HL-60 (cell line): ENCODE measurements around the gene OR7C1.

Experiments used
- DNase-seq, 2 experiments: peaks; one replicate each; pipeline ENCODE4 v3.0.0-alpha.2; 2010 to 2020; ENCODE audit warnings: low read depth in 1 of 2, low spot score in 1 of 2
- H3K27ac ChIP-seq: fragments of 250-450 bp; sonication (Bioruptor Pico); replicated peaks from 2 replicates; pipeline ENCODE4 v1.5.1; 2020; ENCODE audit warnings: mild to moderate bottlenecking, moderate library complexity
- H3K27me3 ChIP-seq: fragments of 250-450 bp; sonication (Bioruptor Pico); 2 replicates; pipeline ENCODE4 v1.5.1; 2021; ENCODE audit warnings: mild to moderate bottlenecking, moderate library complexity; ENCODE audit not compliant: insufficient read depth, poor library complexity, severe bottlenecking
- H3K4me3 ChIP-seq: replicated peaks from 2 replicates; pipeline ENCODE4 v1.5.1; 2011; ENCODE audit warnings: mild to moderate bottlenecking, control low read depth, low read length; ENCODE audit not compliant: insufficient read depth
- GABPA ChIP-seq: IDR thresholded peaks from 2 replicates; pipeline ENCODE4 v1.6.1; 2012; ENCODE audit warnings: low read depth
- POLR2AphosphoS5 ChIP-seq: IDR thresholded peaks from 2 replicates; pipeline ENCODE4 v1.6.1; 2012; ENCODE audit warnings: low read depth
- REST ChIP-seq: IDR thresholded peaks from 2 replicates; pipeline ENCODE4 v1.6.1; 2012; ENCODE audit warnings: low read depth; ENCODE audit not compliant: insufficient replicate concordance
- SPI1 ChIP-seq: IDR thresholded peaks from 2 replicates; pipeline ENCODE4 v1.6.1; 2012; ENCODE audit warnings: low read depth, mild to moderate bottlenecking, borderline replicate concordance
- TF ChIP-seq, protein P1 (sequence below): IDR thresholded peaks from one replicate; pipeline ENCODE4 v1.5.1; 2011; ENCODE audit warnings: low read length, control low read depth, inconsistent platforms; ENCODE audit not compliant: insufficient read depth

Gene OR7C1

GRCh38 chr19:14814982-14815652, 19.9 kb downstream of the OR7C1 start:
- TF ChIP-seq, protein P1, sequence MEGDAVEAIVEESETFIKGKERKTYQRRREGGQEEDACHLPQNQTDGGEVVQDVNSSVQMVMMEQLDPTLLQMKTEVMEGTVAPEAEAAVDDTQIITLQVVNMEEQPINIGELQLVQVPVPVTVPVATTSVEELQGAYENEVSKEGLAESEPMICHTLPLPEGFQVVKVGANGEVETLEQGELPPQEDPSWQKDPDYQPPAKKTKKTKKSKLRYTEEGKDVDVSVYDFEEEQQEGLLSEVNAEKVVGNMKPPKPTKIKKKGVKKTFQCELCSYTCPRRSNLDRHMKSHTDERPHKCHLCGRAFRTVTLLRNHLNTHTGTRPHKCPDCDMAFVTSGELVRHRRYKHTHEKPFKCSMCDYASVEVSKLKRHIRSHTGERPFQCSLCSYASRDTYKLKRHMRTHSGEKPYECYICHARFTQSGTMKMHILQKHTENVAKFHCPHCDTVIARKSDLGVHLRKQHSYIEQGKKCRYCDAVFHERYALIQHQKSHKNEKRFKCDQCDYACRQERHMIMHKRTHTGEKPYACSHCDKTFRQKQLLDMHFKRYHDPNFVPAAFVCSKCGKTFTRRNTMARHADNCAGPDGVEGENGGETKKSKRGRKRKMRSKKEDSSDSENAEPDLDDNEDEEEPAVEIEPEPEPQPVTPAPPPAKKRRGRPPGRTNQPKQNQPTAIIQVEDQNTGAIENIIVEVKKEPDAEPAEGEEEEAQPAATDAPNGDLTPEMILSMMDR: no peak
- TF ChIP-seq GABPA (no peak), REST (no peak), SPI1 (no peak), POLR2AphosphoS5 (no peak)
- Histone ChIP-seq H3K27ac (no peak overlapping the region), H3K4me3 (no peak overlapping the region), H3K27me3 (no peaks in the 10 kb centered on the region)
- no peak for DNase-seq

DNA sequence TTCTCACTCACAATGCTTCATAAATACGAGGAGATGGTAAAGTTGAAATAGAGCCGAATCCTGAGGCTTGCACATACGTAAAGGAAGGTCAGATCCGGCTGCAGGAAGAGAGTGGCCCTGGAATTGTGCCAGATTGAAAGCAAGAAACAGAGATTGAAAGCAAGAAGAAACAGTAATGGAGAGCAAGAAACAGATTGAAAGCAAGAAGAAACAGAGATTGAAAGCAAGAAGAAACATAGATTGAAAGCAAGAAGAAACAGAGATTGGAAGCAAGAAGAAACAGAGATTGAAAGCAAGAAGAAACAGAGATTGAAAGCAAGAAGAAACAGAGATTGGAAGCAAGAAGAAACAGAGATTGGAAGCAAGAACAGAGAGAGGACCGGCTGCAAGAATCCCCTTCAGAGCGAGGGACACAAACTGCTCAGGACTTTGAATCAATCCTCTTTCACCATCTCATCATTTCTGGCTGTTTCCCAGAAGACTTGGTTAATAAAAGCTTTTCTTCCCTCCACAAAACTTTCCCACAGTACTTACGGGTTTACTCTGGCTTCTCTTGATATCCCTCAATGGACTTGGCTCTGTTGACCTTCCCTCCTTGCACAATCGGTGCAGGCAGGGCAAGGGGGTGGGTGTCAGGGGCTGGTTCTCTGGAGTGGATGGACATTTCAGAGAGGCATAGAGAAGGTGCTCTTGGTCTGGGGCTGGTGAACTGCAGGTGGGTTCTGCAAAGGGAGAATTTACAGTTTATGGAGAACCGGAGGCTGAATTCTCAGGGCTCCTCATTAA, 25.5 kb downstream of the OR7C1 start:
- TF ChIP-seq, protein P1: no peak
- TF ChIP-seq POLR2AphosphoS5: no peak
- no peak for TF ChIP-seq SPI1
- peaks cover 3% of the 10 kb centered on the region for H3K27me3 ChIP-seq
- no peak for DNase-seq
- H3K27ac ChIP-seq: no peak overlapping the region
- no peak overlapping the region for H3K4me3 ChIP-seq

GRCh38 chr19:14804765-14805164, 30.2 kb downstream of the OR7C1 start:
- DNase-seq: no peak
- H3K4me3 ChIP-seq: no peak overlapping the region
- peaks cover 3% of the 10 kb centered on the region for H3K27me3 ChIP-seq
- no peak overlapping the region for H3K27ac ChIP-seq
- TF ChIP-seq SPI1 (no peak), GABPA (no peak), POLR2AphosphoS5 (no peak), REST (no peak)
- TF ChIP-seq, protein P1: no peak

GRCh38 chr19:14798760-14799159, 36.2 kb downstream of the OR7C1 start:
- no peak for DNase-seq
- Histone ChIP-seq H3K4me3 (no peak overlapping the region), H3K27ac (no peak overlapping the region), H3K27me3 (no peaks in the 10 kb centered on the region)
- TF ChIP-seq REST (no peak), GABPA (no peak), SPI1 (no peak), POLR2AphosphoS5 (no peak)
- TF ChIP-seq, protein P1: no peak
